GM19240 (cell line): ENCODE measurements around the gene GLT1D1.
"Not testable (repeated sequence)": the region's sequence is repeated elsewhere in the genome, so short reads cannot be mapped to it uniquely, and the experiment has no call there.

Source experiments
- DNase-seq: peaks from one replicate; pipeline ENCODE4 v3.0.0; 2011; ENCODE audit warnings: low spot score; ENCODE audit not compliant: insufficient read length

GLT1D1 gene

GRCh38 chr12:128852885-128853599 is at the start of gene GLT1D1:
TSS of gene GLT1D1 (plus strand) at chr12:128853478. CDS start at chr12:128853582, 104 bp downstream.
- no peak for DNase-seq

GRCh38 chr12:128803788-128804187 is 49.5 kb upstream of the GLT1D1 start:
- no peak for DNase-seq

- DNase-seq, result no peak
These were observed 48.5 kb upstream of the GLT1D1 start for GRCh38 chr12:128804762-128805161.

- not testable (repeated sequence) for DNase-seq
These were observed 47.9 kb upstream of the GLT1D1 start for GRCh38 chr12:128805406-128805805.

GRCh38 chr12:128806573-128806972 is 46.7 kb upstream of the GLT1D1 start:
- DNase-seq, result no peak

GRCh38 chr12:128807161-128807724 is 46.0 kb upstream of the GLT1D1 start:
- no peak for DNase-seq

GRCh38 chr12:128808651-128809050 is 44.6 kb upstream of the GLT1D1 start:
- no peak for DNase-seq

- DNase-seq, result no peak
These were observed 42.8 kb upstream of the GLT1D1 start for GRCh38 chr12:128810182-128811127.

GRCh38 chr12:128811806-128812205 is 41.5 kb upstream of the GLT1D1 start:
- DNase-seq, result no peak

- DNase-seq, result no peak
These were observed 39.9 kb upstream of the GLT1D1 start for GRCh38 chr12:128813392-128813791.

- DNase-seq, result no peak
These were observed 39.4 kb upstream of the GLT1D1 start for GRCh38 chr12:128813883-128814282.

GRCh38 chr12:128814411-128815261 is 38.6 kb upstream of the GLT1D1 start:
- no peak for DNase-seq

- DNase-seq, result no peak
These were observed 37.3 kb upstream of the GLT1D1 start for GRCh38 chr12:128815779-128816642.

- DNase-seq, result no peak
These were observed 36.7 kb upstream of the GLT1D1 start for GRCh38 chr12:128816643-128816920.

GRCh38 chr12:128817111-128818015 is 35.9 kb upstream of the GLT1D1 start:
- DNase-seq, result no peak

GRCh38 chr12:128818065-128819022 is 34.9 kb upstream of the GLT1D1 start:
- no peak for DNase-seq

- DNase-seq, result no peak
These were observed 33.8 kb upstream of the GLT1D1 start for GRCh38 chr12:128819293-128820144.
